ENCODE measurements around the gene FSD2.

Gene FSD2

GRCh38 chr15:82830427-82831173 is 24.7 kb upstream of the FSD2 start:
- H3K9ac ChIP-seq (ENCODE audit: low read depth, low read length, poor library complexity): no peak overlapping the region
- H2AFZ ChIP-seq (ENCODE audit: low read length): no peak overlapping the region
- no peak overlapping the region for H2AK5ac ChIP-seq (ENCODE audit: low read depth, low read length)
- H3K36me3 ChIP-seq (replicated peaks in 1 of 2; ENCODE audit: control insufficient read depth in 2 of 2, insufficient read depth in 2 of 2, low read length in 2 of 2): peaks cover 20 to 92% of the 10 kb centered on the region in 2 donors
- H3K27me3 ChIP-seq (ENCODE audit: control insufficient read depth in 3 of 3, insufficient read depth in 3 of 3, low read depth in 1 of 3, low read length in 3 of 3): no peaks in the 10 kb centered on the region
- H3K4me1 ChIP-seq (ENCODE audit: control insufficient read depth in 2 of 2, insufficient read depth in 1 of 2, low read depth in 1 of 2, low read length in 2 of 2): peaks cover 0 to 3% of the 10 kb centered on the region in 2 donors
- no peak overlapping the region for H3K23ac ChIP-seq (ENCODE audit: low read depth, low read length, poor library complexity)
- no peak overlapping the region for H3K18ac ChIP-seq (ENCODE audit: low read length)
- no peak overlapping the region for H3K14ac ChIP-seq (ENCODE audit: low read length)
- no peak overlapping the region for H3K4ac ChIP-seq (ENCODE audit: low read length)
- no peak overlapping the region for H2BK15ac ChIP-seq (ENCODE audit: low read length)
- no peak overlapping the region for H3K4me2 ChIP-seq (ENCODE audit: insufficient read depth, low read length, poor library complexity, severe bottlenecking)
- H2BK120ac ChIP-seq (ENCODE audit: low read depth, low read length): no peak overlapping the region
- no peak overlapping the region for H4K8ac ChIP-seq (ENCODE audit: low read depth, low read length)
- DNase-seq (ENCODE audit: low spot score): no peak
- no peaks in the 10 kb centered on the region for H3K9me3 ChIP-seq (replicated peaks in 1 of 2; ENCODE audit: control insufficient read depth in 2 of 2, insufficient read depth in 1 of 2, low read depth in 1 of 2, low read length in 2 of 2)
- no peak overlapping the region for H2BK12ac ChIP-seq (ENCODE audit: low read length)
- no peak overlapping the region for H2BK5ac ChIP-seq (ENCODE audit: low read length)
- H3K4me3 ChIP-seq (ENCODE audit: low read length in 2 of 2): no peak overlapping the region
- H4K91ac ChIP-seq (ENCODE audit: low read depth, low read length, poor library complexity): no peak overlapping the region
- WGBS, 2 donors (ENCODE audit: extremely low coverage in 2 of 2, insufficient read length in 2 of 2, insufficient replicate concordance in 1 of 2): no CpG with 5 or more reads among the region's 18 CpGs
- H3K27ac ChIP-seq (replicated peaks; ENCODE audit: low read length): no peak overlapping the region
- H3K79me1 ChIP-seq (ENCODE audit: low read depth, low read length): no peaks in the 10 kb centered on the region

- Histone ChIP-seq H2BK120ac (ENCODE audit: low read depth, low read length) (no peak overlapping the region), H2AK5ac (ENCODE audit: low read depth, low read length) (no peak overlapping the region), H3K9me3 (replicated peaks in 1 of 2; ENCODE audit: control insufficient read depth in 2 of 2, insufficient read depth in 1 of 2, low read depth in 1 of 2, low read length in 2 of 2) (no peaks in the 10 kb centered on the region), H3K27ac (replicated peaks; ENCODE audit: low read length) (no peak overlapping the region), H3K23ac (ENCODE audit: low read depth, low read length, poor library complexity) (peak overlapping the region; percentile 28), H3K4me2 (ENCODE audit: insufficient read depth, low read length, poor library complexity, severe bottlenecking) (no peak overlapping the region), H3K14ac (ENCODE audit: low read length) (no peak overlapping the region), H2AFZ (ENCODE audit: low read length) (no peak overlapping the region), H3K4me3 (ENCODE audit: low read length in 2 of 2) (peak overlapping the region in 1 of 2 donors; percentile 66), H2BK5ac (ENCODE audit: low read length) (no peak overlapping the region), H2BK12ac (ENCODE audit: low read length) (no peak overlapping the region), H3K4ac (ENCODE audit: low read length) (no peak overlapping the region), H4K91ac (ENCODE audit: low read depth, low read length, poor library complexity) (no peak overlapping the region), H3K79me1 (ENCODE audit: low read depth, low read length) (no peaks in the 10 kb centered on the region), H4K8ac (ENCODE audit: low read depth, low read length) (no peak overlapping the region), H3K36me3 (replicated peaks in 1 of 2; ENCODE audit: control insufficient read depth in 2 of 2, insufficient read depth in 2 of 2, low read length in 2 of 2) (peaks cover 14 to 91% of the 10 kb centered on the region in 2 donors), H3K27me3 (ENCODE audit: control insufficient read depth in 3 of 3, insufficient read depth in 3 of 3, low read depth in 1 of 3, low read length in 3 of 3) (no peaks in the 10 kb centered on the region), H3K9ac (ENCODE audit: low read depth, low read length, poor library complexity) (no peak overlapping the region), H3K18ac (ENCODE audit: low read length) (no peak overlapping the region), H3K4me1 (ENCODE audit: control insufficient read depth in 2 of 2, insufficient read depth in 1 of 2, low read depth in 1 of 2, low read length in 2 of 2) (peaks cover 0 to 3% of the 10 kb centered on the region in 2 donors), H2BK15ac (ENCODE audit: low read length) (no peak overlapping the region)
- no CpG with 5 or more reads among the region's 4 CpGs for WGBS, 2 donors (ENCODE audit: extremely low coverage in 2 of 2, insufficient read length in 2 of 2, insufficient replicate concordance in 1 of 2)
- no peak for DNase-seq (ENCODE audit: low spot score)
Observed at GRCh38 chr15:82829234-82829633, 23.4 kb upstream of the FSD2 start.

- Histone ChIP-seq H3K14ac (ENCODE audit: low read length) (no peak overlapping the region), H3K9ac (ENCODE audit: low read depth, low read length, poor library complexity) (no peak overlapping the region), H3K27ac (replicated peaks; ENCODE audit: low read length) (no peak overlapping the region), H4K8ac (ENCODE audit: low read depth, low read length) (no peak overlapping the region), H2BK15ac (ENCODE audit: low read length) (no peak overlapping the region), H3K4me3 (ENCODE audit: low read length in 2 of 2) (no peak overlapping the region), H2BK12ac (ENCODE audit: low read length) (no peak overlapping the region), H3K27me3 (ENCODE audit: control insufficient read depth in 3 of 3, insufficient read depth in 3 of 3, low read depth in 1 of 3, low read length in 3 of 3) (no peaks in the 10 kb centered on the region), H3K4me2 (ENCODE audit: insufficient read depth, low read length, poor library complexity, severe bottlenecking) (no peak overlapping the region), H4K91ac (ENCODE audit: low read depth, low read length, poor library complexity) (no peak overlapping the region), H2BK5ac (ENCODE audit: low read length) (no peak overlapping the region), H2BK120ac (ENCODE audit: low read depth, low read length) (no peak overlapping the region), H2AK5ac (ENCODE audit: low read depth, low read length) (no peak overlapping the region), H3K9me3 (replicated peaks in 1 of 2; ENCODE audit: control insufficient read depth in 2 of 2, insufficient read depth in 1 of 2, low read depth in 1 of 2, low read length in 2 of 2) (no peaks in the 10 kb centered on the region), H2AFZ (ENCODE audit: low read length) (no peak overlapping the region), H3K36me3 (replicated peaks in 1 of 2; ENCODE audit: control insufficient read depth in 2 of 2, insufficient read depth in 2 of 2, low read length in 2 of 2) (peaks cover 9 to 93% of the 10 kb centered on the region in 2 donors), H3K23ac (ENCODE audit: low read depth, low read length, poor library complexity) (no peak overlapping the region), H3K18ac (ENCODE audit: low read length) (no peak overlapping the region), H3K4ac (ENCODE audit: low read length) (no peak overlapping the region), H3K4me1 (ENCODE audit: control insufficient read depth in 2 of 2, insufficient read depth in 1 of 2, low read depth in 1 of 2, low read length in 2 of 2) (peaks cover 0 to 3% of the 10 kb centered on the region in 2 donors), H3K79me1 (ENCODE audit: low read depth, low read length) (no peaks in the 10 kb centered on the region)
- no peak for DNase-seq (ENCODE audit: low spot score)
- no CpG with 5 or more reads among the region's 1 CpG for WGBS, 2 donors (ENCODE audit: extremely low coverage in 2 of 2, insufficient read length in 2 of 2, insufficient replicate concordance in 1 of 2)
Observed at GRCh38 chr15:82828075-82828474, 22.2 kb upstream of the FSD2 start.

GRCh38 chr15:82823049-82823448 is 17.2 kb upstream of the FSD2 start:
- Histone ChIP-seq H3K9ac (ENCODE audit: low read depth, low read length, poor library complexity) (no peak overlapping the region), H2BK15ac (ENCODE audit: low read length) (no peak overlapping the region), H3K4me2 (ENCODE audit: insufficient read depth, low read length, poor library complexity, severe bottlenecking) (no peak overlapping the region), H2BK120ac (ENCODE audit: low read depth, low read length) (no peak overlapping the region), H3K27me3 (ENCODE audit: control insufficient read depth in 3 of 3, insufficient read depth in 3 of 3, low read depth in 1 of 3, low read length in 3 of 3) (no peaks in the 10 kb centered on the region), H2BK5ac (ENCODE audit: low read length) (no peak overlapping the region), H3K9me3 (replicated peaks in 1 of 2; ENCODE audit: control insufficient read depth in 2 of 2, insufficient read depth in 1 of 2, low read depth in 1 of 2, low read length in 2 of 2) (peaks cover 0 to 9% of the 10 kb centered on the region in 2 donors), H3K14ac (ENCODE audit: low read length) (no peak overlapping the region), H4K8ac (ENCODE audit: low read depth, low read length) (no peak overlapping the region), H3K4ac (ENCODE audit: low read length) (no peak overlapping the region), H3K4me1 (ENCODE audit: control insufficient read depth in 2 of 2, insufficient read depth in 1 of 2, low read depth in 1 of 2, low read length in 2 of 2) (no peaks in the 10 kb centered on the region), H3K36me3 (replicated peaks in 1 of 2; ENCODE audit: control insufficient read depth in 2 of 2, insufficient read depth in 2 of 2, low read length in 2 of 2) (peaks cover 3 to 85% of the 10 kb centered on the region in 2 donors), H2AFZ (ENCODE audit: low read length) (no peak overlapping the region), H2BK12ac (ENCODE audit: low read length) (no peak overlapping the region), H3K23ac (ENCODE audit: low read depth, low read length, poor library complexity) (no peak overlapping the region), H3K27ac (replicated peaks; ENCODE audit: low read length) (no peak overlapping the region), H3K79me1 (ENCODE audit: low read depth, low read length) (no peaks in the 10 kb centered on the region), H2AK5ac (ENCODE audit: low read depth, low read length) (no peak overlapping the region), H4K91ac (ENCODE audit: low read depth, low read length, poor library complexity) (no peak overlapping the region), H3K4me3 (ENCODE audit: low read length in 2 of 2) (no peak overlapping the region), H3K18ac (ENCODE audit: low read length) (no peak overlapping the region)
- DNase-seq (ENCODE audit: low spot score): no peak
- WGBS, 2 donors (ENCODE audit: extremely low coverage in 2 of 2, insufficient read length in 2 of 2, insufficient replicate concordance in 1 of 2): no CpG with 5 or more reads among the region's 5 CpGs
